ENCODE data around the gene LATS2.

The LATS2 gene
- total RNA-seq = 11.4 to 27.2 (median 13.0) reads per million in 3 donors

DNA sequence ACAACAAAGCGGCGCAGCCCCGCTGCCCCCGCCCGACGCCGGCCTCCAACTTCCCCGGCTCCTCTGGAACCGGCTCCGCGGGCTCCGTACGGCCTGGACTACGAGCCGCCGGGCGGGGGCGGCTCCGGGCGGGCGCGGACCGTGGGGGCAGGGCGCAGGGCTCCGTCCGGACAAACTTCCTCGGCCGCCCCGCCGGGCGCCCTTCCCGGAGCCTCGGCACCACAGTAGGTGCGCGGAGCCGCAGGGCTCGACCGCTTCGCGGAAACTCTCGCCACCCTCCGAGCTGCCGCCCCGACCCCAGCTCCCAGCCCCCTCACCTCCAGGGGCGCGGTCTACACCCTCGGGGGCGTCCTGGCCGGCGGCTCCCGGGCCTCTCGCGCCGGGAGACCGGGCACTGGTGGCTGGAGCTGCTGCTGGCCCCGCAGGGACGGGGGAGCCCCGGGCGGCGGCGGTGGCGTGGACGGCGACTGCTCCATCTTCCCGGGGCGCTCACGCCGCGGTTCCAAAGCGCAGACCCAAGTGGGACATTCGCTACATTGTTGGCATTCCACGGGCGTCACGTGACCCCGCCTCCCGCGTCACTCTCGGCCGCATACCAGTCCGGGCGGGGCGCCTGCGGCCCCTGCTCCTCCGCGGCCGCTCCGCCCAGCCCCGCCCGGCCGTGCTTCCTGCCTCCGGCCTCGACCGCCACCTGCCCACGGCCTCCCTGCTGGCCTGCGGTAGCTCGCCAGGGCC is at the start of gene LATS2:
Gene LATS2, minus strand, starts transcription at position 558 of the 735 bp plus-strand sequence. CDS start 15,560 bp downstream, outside the sequence.
- Histone ChIP-seq H3K27me3 (replicated peaks; ENCODE audit: control insufficient read depth, insufficient read depth, low read length, poor library complexity, severe bottlenecking) (peaks cover 16% of the 10 kb centered on the region), H3K4me3 (ENCODE audit: insufficient read depth, low read depth, low read length, poor library complexity, severe bottlenecking) (peak within 1 kb of the TSS; percentile 86), H3K9me3 (ENCODE audit: control insufficient read depth, low read length) (no peaks in the 10 kb centered on the region), H3K36me3 (ENCODE audit: control insufficient read depth, insufficient read depth, low read length) (no peaks in the 10 kb centered on the region), H3K4me1 (ENCODE audit: control insufficient read depth, insufficient read depth, low read length, poor library complexity, severe bottlenecking) (no peaks in the 10 kb centered on the region), H3K27ac (ENCODE audit: insufficient read depth, low read length, poor library complexity, severe bottlenecking) (no peak within 1 kb of the TSS)
- DNase-seq = peak; percentile 46 to 56 (median 50)

DNA sequence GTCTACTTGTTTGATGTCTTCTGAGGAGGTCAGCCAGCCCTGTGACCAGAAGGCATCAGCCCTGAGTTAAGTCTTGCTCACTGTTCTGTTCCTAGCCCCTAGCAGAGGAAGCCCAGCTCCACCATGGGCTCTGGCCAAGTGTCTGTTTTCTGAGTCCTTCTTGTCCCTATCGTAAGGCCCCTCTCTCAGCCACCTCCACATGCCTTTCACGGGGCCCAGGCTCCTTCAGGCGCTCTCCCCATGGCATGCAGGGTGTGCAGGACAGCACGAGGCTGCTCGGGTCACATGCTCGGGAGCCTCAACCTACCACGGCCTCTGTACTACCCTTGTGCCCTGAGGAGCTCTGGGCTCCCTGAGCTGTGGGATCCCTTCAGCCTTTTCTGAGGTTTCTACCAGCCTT is 47.8 kb upstream of the LATS2 start:
- no peak overlapping the region for H3K27ac ChIP-seq (ENCODE audit: insufficient read depth, low read length, poor library complexity, severe bottlenecking)
- H3K4me1 ChIP-seq (ENCODE audit: control insufficient read depth, insufficient read depth, low read length, poor library complexity, severe bottlenecking) = no peaks in the 10 kb centered on the region
- no peaks in the 10 kb centered on the region for H3K27me3 ChIP-seq (replicated peaks; ENCODE audit: control insufficient read depth, insufficient read depth, low read length, poor library complexity, severe bottlenecking)
- no peaks in the 10 kb centered on the region for H3K36me3 ChIP-seq (ENCODE audit: control insufficient read depth, insufficient read depth, low read length)
- DNase-seq = no peak
- no peak overlapping the region for H3K4me3 ChIP-seq (ENCODE audit: insufficient read depth, low read depth, low read length, poor library complexity, severe bottlenecking)
- H3K9me3 ChIP-seq (ENCODE audit: control insufficient read depth, low read length) = no peaks in the 10 kb centered on the region

DNA sequence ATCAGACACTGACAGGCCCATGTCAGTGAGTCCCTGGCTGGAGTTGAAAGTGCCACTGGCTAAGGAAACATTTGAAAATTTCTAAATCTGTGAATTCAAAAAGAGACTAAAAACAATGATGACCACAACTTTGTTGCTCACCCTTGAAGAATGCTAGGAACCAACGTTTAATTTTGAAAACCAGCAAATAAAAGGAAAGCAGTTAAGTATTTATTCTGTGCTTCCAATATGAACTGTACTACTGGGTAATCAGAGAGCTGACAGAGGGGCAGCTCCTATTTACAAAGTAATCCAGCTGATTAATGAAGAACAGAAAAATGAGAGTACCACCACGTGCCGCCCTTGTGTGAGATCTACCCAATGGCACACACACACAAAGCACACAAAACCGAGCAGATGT is 44.7 kb upstream of the LATS2 start:
- Histone ChIP-seq H3K27me3 (replicated peaks; ENCODE audit: control insufficient read depth, insufficient read depth, low read length, poor library complexity, severe bottlenecking) (no peaks in the 10 kb centered on the region), H3K27ac (ENCODE audit: insufficient read depth, low read length, poor library complexity, severe bottlenecking) (no peak overlapping the region), H3K36me3 (ENCODE audit: control insufficient read depth, insufficient read depth, low read length) (no peaks in the 10 kb centered on the region), H3K9me3 (ENCODE audit: control insufficient read depth, low read length) (no peaks in the 10 kb centered on the region), H3K4me3 (ENCODE audit: insufficient read depth, low read depth, low read length, poor library complexity, severe bottlenecking) (no peak overlapping the region), H3K4me1 (ENCODE audit: control insufficient read depth, insufficient read depth, low read length, poor library complexity, severe bottlenecking) (no peaks in the 10 kb centered on the region)
- no peak for DNase-seq

DNA sequence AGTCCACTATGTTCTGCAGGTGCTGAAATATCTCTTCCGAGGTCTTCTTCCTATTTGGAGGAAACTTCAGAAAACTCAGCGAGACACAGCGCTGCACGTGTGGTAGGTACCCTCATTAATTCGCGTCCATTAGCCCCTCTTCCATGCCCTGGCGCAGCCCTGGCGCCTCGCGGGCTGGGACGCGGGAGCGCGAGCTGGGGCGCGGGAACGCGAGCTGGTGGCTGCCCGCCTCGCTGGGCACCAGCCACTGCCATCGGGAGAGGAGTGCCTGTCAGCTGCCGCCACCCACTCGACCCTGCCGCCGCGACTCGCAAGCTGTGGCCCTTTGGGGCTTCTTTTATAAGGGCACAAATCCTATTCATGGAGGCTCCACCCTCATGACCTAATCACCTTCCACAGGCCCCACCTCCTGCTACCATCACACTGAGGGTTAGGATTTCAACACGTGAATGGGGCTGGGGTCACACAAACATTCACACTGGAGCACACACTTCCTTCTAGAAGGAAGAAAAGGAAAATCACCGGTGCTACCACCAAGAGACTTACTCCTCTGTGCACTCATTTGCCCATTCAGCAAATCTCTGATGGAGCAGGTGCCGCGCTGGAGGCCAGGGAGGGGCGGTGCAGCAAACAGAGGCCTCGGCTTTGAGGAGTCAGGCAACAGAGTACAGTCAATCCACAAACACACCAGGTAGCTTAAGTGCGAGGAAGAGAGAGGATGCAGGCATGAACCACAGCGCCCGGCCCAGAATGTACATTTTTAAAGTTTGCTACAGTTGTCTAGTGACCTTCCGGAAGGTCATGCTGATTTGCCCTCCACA is 43.0 kb upstream of the LATS2 start:
- DNase-seq = no peak

DNA sequence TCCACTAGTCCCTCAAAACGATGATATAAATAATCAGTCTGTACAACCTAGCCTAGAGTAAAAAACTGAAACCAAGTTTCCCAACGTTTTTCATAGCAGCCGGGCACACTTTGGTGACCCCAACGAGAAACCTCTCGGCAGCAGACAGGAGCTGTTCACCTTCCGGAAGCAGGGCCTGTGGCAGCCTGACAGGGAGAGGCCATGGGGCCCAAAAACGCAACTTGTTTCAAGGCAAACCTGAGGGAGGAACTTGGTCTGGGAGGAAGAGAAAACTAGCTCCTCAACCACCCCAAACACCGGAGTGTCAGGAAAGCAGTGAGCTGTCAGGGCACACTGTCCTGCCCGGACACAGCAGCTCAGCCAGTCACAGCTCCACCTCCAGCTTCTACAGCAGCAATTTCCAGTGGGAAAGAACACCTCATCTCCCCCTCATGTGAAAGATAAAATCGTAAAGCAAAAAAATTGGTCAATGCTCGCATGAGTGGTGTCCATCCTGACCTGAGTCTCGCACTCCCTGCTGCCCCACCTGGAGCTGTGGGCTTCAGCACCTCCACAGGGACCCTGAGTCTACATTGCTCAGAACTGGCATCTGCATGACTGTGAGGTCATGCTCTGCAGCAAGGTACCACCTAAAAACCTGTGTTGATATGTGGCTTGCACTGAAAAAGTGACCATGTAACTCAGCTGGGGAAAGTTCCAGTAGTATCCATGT is 40.6 kb upstream of the LATS2 start:
- H3K4me1 ChIP-seq (ENCODE audit: control insufficient read depth, insufficient read depth, low read length, poor library complexity, severe bottlenecking) = no peaks in the 10 kb centered on the region
- H3K27me3 ChIP-seq (replicated peaks; ENCODE audit: control insufficient read depth, insufficient read depth, low read length, poor library complexity, severe bottlenecking) = no peaks in the 10 kb centered on the region
- DNase-seq = no peak
- H3K9me3 ChIP-seq (ENCODE audit: control insufficient read depth, low read length) = no peaks in the 10 kb centered on the region
- no peaks in the 10 kb centered on the region for H3K36me3 ChIP-seq (ENCODE audit: control insufficient read depth, insufficient read depth, low read length)
- H3K27ac ChIP-seq (ENCODE audit: insufficient read depth, low read length, poor library complexity, severe bottlenecking) = no peak overlapping the region
- no peak overlapping the region for H3K4me3 ChIP-seq (ENCODE audit: insufficient read depth, low read depth, low read length, poor library complexity, severe bottlenecking)

More for the DNA sequence above, 43.0 kb upstream of the LATS2 start:
- H3K4me3 ChIP-seq (ENCODE audit: insufficient read depth, low read depth, low read length, poor library complexity, severe bottlenecking) = no peak overlapping the region
- no peaks in the 10 kb centered on the region for H3K4me1 ChIP-seq (ENCODE audit: control insufficient read depth, insufficient read depth, low read length, poor library complexity, severe bottlenecking)
- H3K9me3 ChIP-seq (ENCODE audit: control insufficient read depth, low read length) = no peaks in the 10 kb centered on the region
- H3K27me3 ChIP-seq (replicated peaks; ENCODE audit: control insufficient read depth, insufficient read depth, low read length, poor library complexity, severe bottlenecking) = no peaks in the 10 kb centered on the region
- no peak overlapping the region for H3K27ac ChIP-seq (ENCODE audit: insufficient read depth, low read length, poor library complexity, severe bottlenecking)
- H3K36me3 ChIP-seq (ENCODE audit: control insufficient read depth, insufficient read depth, low read length) = no peaks in the 10 kb centered on the region

DNA sequence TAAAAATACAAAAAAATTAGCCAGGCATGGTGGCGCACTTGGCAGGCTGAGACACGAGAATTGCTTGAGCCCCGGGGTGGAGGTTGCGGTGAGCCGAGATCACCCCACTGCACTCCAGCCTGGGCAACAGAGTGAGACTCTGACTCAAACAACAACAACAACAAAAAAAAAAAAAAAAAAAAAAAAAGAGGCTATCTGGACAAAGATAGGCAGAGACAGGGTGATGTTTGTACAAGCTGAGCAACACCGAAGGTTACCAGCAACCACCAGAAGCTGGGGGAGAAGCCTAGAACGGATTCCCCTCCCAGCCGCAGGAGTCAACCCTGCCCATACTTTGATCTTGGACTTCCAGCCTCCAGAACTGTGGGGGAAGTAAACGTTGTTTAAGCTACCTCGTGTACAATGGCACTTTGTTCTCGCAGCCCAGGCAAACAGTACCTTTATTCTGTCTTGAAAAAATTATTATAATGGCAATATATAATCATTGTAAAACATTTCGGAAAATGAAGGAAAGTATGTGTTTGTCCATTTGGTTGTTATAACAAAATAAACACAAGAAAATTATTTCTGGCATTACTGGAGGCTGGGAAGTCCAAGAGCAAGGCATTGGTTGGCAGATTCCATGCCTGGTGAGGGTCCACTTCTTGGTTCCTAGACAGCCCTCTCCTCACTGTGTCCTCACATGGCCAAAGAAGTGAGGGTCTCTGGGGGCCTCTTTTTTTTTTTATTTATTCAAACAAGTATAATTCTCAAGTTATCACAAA is 39.8 kb upstream of the LATS2 start:
- no peaks in the 10 kb centered on the region for H3K36me3 ChIP-seq (ENCODE audit: control insufficient read depth, insufficient read depth, low read length)
- H3K4me3 ChIP-seq (ENCODE audit: insufficient read depth, low read depth, low read length, poor library complexity, severe bottlenecking) = no peak overlapping the region
- no peaks in the 10 kb centered on the region for H3K27me3 ChIP-seq (replicated peaks; ENCODE audit: control insufficient read depth, insufficient read depth, low read length, poor library complexity, severe bottlenecking)
- no peak overlapping the region for H3K27ac ChIP-seq (ENCODE audit: insufficient read depth, low read length, poor library complexity, severe bottlenecking)
- H3K4me1 ChIP-seq (ENCODE audit: control insufficient read depth, insufficient read depth, low read length, poor library complexity, severe bottlenecking) = no peaks in the 10 kb centered on the region
- H3K9me3 ChIP-seq (ENCODE audit: control insufficient read depth, low read length) = no peaks in the 10 kb centered on the region
- no peak for DNase-seq

DNA sequence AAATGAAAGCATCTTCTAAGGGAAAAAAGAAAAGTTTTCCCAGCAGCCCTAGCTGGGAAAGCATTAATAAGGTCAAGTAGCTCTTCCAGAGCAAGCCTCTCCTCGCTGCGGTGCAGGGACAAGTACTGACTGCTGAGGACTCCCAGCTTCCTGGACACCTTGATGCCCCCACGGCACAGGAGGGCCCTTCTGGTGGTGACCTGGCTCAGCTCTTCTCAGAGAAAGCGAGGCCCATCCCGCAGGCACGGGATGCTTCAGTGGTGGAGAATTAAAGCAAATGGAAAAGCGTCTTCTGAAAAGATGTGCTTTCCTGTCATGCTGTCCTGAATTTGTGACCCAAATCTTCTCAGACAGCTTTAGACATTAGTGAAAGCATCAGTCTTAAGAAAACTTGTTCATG is 38.8 kb upstream of the LATS2 start:
- H3K27ac ChIP-seq (ENCODE audit: insufficient read depth, low read length, poor library complexity, severe bottlenecking) = no peak overlapping the region
- DNase-seq = no peak
- no peaks in the 10 kb centered on the region for H3K9me3 ChIP-seq (ENCODE audit: control insufficient read depth, low read length)
- no peaks in the 10 kb centered on the region for H3K36me3 ChIP-seq (ENCODE audit: control insufficient read depth, insufficient read depth, low read length)
- H3K27me3 ChIP-seq (replicated peaks; ENCODE audit: control insufficient read depth, insufficient read depth, low read length, poor library complexity, severe bottlenecking) = no peaks in the 10 kb centered on the region
- H3K4me3 ChIP-seq (ENCODE audit: insufficient read depth, low read depth, low read length, poor library complexity, severe bottlenecking) = no peak overlapping the region
- no peaks in the 10 kb centered on the region for H3K4me1 ChIP-seq (ENCODE audit: control insufficient read depth, insufficient read depth, low read length, poor library complexity, severe bottlenecking)

DNA sequence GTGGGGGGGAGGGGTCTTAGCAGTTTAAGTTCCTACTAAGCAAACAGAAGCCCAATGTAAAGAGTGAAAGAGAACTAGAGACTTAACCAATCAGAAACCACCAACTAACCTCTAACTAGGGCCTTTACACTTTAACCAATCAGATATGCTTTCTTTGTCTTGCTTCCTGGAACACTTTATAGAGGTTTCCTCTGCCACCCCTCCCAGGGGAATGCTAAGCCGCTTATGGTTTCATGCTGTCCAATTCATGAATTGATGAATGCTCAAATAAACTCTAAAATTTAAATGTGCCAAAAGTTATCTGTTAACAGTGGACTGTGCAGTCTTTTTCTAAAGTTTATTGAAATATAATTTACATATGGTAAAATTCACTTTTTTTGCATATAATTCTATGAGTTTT is 33.9 kb upstream of the LATS2 start:
- DNase-seq = no peak
- Histone ChIP-seq H3K9me3 (ENCODE audit: control insufficient read depth, low read length) (no peaks in the 10 kb centered on the region), H3K36me3 (ENCODE audit: control insufficient read depth, insufficient read depth, low read length) (no peaks in the 10 kb centered on the region), H3K27ac (ENCODE audit: insufficient read depth, low read length, poor library complexity, severe bottlenecking) (no peak overlapping the region), H3K4me1 (ENCODE audit: control insufficient read depth, insufficient read depth, low read length, poor library complexity, severe bottlenecking) (no peaks in the 10 kb centered on the region), H3K4me3 (ENCODE audit: insufficient read depth, low read depth, low read length, poor library complexity, severe bottlenecking) (no peak overlapping the region), H3K27me3 (replicated peaks; ENCODE audit: control insufficient read depth, insufficient read depth, low read length, poor library complexity, severe bottlenecking) (no peaks in the 10 kb centered on the region)

DNA sequence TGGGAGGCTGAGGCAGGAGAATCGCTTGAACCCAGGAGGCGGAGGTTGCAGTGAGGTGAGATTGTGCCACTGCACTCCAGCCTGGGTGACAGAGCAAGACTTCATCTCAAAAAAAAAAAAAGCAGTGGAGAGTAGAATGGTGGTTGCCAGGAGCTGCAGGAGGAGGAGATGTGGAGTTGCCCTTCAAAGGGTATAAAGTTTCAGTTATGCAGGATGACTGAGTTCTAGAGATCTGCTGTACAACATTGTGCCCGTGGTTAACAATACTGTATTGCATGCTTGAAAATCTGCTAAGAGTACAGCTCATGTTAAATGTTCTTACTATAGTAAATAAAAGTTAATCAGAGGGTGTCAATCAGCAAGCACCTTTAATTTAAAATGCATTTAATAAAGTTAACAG is 28.4 kb upstream of the LATS2 start:
- H3K4me3 ChIP-seq (ENCODE audit: insufficient read depth, low read depth, low read length, poor library complexity, severe bottlenecking) = no peak overlapping the region
- H3K36me3 ChIP-seq (ENCODE audit: control insufficient read depth, insufficient read depth, low read length) = no peaks in the 10 kb centered on the region
- no peak overlapping the region for H3K27ac ChIP-seq (ENCODE audit: insufficient read depth, low read length, poor library complexity, severe bottlenecking)
- DNase-seq = no peak
- H3K9me3 ChIP-seq (ENCODE audit: control insufficient read depth, low read length) = no peaks in the 10 kb centered on the region
- no peaks in the 10 kb centered on the region for H3K4me1 ChIP-seq (ENCODE audit: control insufficient read depth, insufficient read depth, low read length, poor library complexity, severe bottlenecking)
- no peaks in the 10 kb centered on the region for H3K27me3 ChIP-seq (replicated peaks; ENCODE audit: control insufficient read depth, insufficient read depth, low read length, poor library complexity, severe bottlenecking)

Measured in effector memory CD4-positive, alpha-beta T cell (primary cell).